HEK293 (cell line): ENCODE data around the gene HS6ST3.

Experiments
- CTCF ChIA-PET: fragments of 350-600 bp; formaldehyde crosslinking; extraction: SDS; loops from one replicate; lab custom pipeline; 2021; ENCODE audit warnings: antibody characterized with exemption; lab: Yijun Ruan, JAX
- POLR2A ChIA-PET: fragments of 300-600 bp; formaldehyde crosslinking; extraction: SDS; loops from one replicate; lab custom pipeline; 2020; ENCODE audit warnings: antibody characterized with exemption, inconsistent platforms; lab: Yijun Ruan, JAX
- H3K27ac ChIP-seq: fragments of 200-500 bp; sonication (Bioruptor generic); 2 replicates; pipeline ENCODE4 v1.5.1; 2014; ENCODE audit warnings: low read depth, low read length, control low read depth, inconsistent platforms; ENCODE audit errors: extremely low read depth
- H3K36me3 ChIP-seq, 2 experiments: fragments of 200-500 bp in 1 of 2; sonication (Bioruptor generic) in 1 of 2; 1 replicate in 1 of 2; 2 replicates in 1 of 2; pipeline ENCODE4 v1.5.1; 2014 to 2017; ENCODE audit warnings: inconsistent platforms in 2 of 2, low read length in 2 of 2; ENCODE audit not compliant: control insufficient read depth in 2 of 2, insufficient read depth in 1 of 2
- H3K4me1 ChIP-seq: fragments of 200-500 bp; sonication (Bioruptor generic); 2 replicates; pipeline ENCODE4 v1.5.1; 2014; ENCODE audit warnings: mild to moderate bottlenecking, low read length, inconsistent platforms; ENCODE audit not compliant: control insufficient read depth, insufficient read depth
- H3K4me3 ChIP-seq: 2 replicates; pipeline ENCODE4 v1.5.1; 2011; ENCODE audit warnings: low read depth, mild to moderate bottlenecking, control low read depth, low read length, moderate library complexity
- H3K9me3 ChIP-seq: fragments of 200-500 bp; sonication (Bioruptor generic); 2 replicates; pipeline ENCODE4 v1.5.1; 2014; ENCODE audit warnings: low read depth, low read length, inconsistent platforms; ENCODE audit not compliant: control insufficient read depth, insufficient read depth
- KLF10 ChIP-seq: fragments of 450-650 bp; IDR thresholded peaks from 2 replicates; pipeline ENCODE4 v1.5.1; 2018; ENCODE audit warnings: missing biosample characterization, mild to moderate bottlenecking, missing genetic modification characterization
- KLF7 ChIP-seq: fragments of 450-650 bp; formaldehyde crosslinking; IDR thresholded peaks from 2 replicates; pipeline ENCODE4 v1.5.1; 2016; ENCODE audit warnings: missing biosample characterization, missing genetic modification characterization, borderline replicate concordance
- MYNN ChIP-seq: fragments of 450-650 bp; formaldehyde crosslinking; IDR thresholded peaks from 2 replicates; pipeline ENCODE4 v1.5.1; 2016; ENCODE audit warnings: missing biosample characterization, missing genetic modification characterization, borderline replicate concordance
- REPIN1 ChIP-seq: fragments of 450-650 bp; formaldehyde crosslinking; IDR thresholded peaks from 2 replicates; pipeline ENCODE4 v1.5.1; 2017; ENCODE audit warnings: missing biosample characterization, missing genetic modification characterization, low read depth
- SETDB1 ChIP-seq: IDR thresholded peaks from one replicate; pipeline ENCODE4 v1.6.1; 2017; ENCODE audit warnings: mild to moderate bottlenecking, low read length, moderate library complexity, mixed read lengths; ENCODE audit not compliant: insufficient read length
- ZBTB17 ChIP-seq: fragments of 450-650 bp; formaldehyde crosslinking; IDR thresholded peaks from 2 replicates; pipeline ENCODE4 v1.5.1; 2016; ENCODE audit warnings: missing biosample characterization, missing genetic modification characterization
- ZBTB8A ChIP-seq: fragments of 450-650 bp; formaldehyde crosslinking; IDR thresholded peaks from 2 replicates; pipeline ENCODE4 v1.5.1; 2016; ENCODE audit warnings: missing biosample characterization, missing genetic modification characterization
- ZNF114 ChIP-seq: fragments of 450-650 bp; formaldehyde crosslinking; IDR thresholded peaks from 2 replicates; pipeline ENCODE4 v1.5.0; 2017; ENCODE audit warnings: missing biosample characterization, missing genetic modification characterization
- ZNF146 ChIP-seq: fragments of 450-650 bp; formaldehyde crosslinking; IDR thresholded peaks from 2 replicates; pipeline ENCODE4 v1.5.1; 2016; ENCODE audit warnings: missing biosample characterization, missing genetic modification characterization
- ZNF19 ChIP-seq: fragments of 450-650 bp; formaldehyde crosslinking; IDR thresholded peaks from 2 replicates; pipeline ENCODE4; 2016; ENCODE audit warnings: missing biosample characterization, missing genetic modification characterization, low read depth
- ZNF266 ChIP-seq: fragments of 450-650 bp; formaldehyde crosslinking; IDR thresholded peaks from 2 replicates; pipeline ENCODE4 v1.5.1; 2016; ENCODE audit warnings: missing biosample characterization, missing genetic modification characterization, low read depth
- ZNF501 ChIP-seq: fragments of 450-650 bp; formaldehyde crosslinking; IDR thresholded peaks from 2 replicates; pipeline ENCODE4 v1.5.1; 2016; ENCODE audit warnings: missing biosample characterization, missing genetic modification characterization
- ZNF555 ChIP-seq: fragments of 450-650 bp; formaldehyde crosslinking; conservative IDR thresholded peaks from 2 replicates; pipeline ENCODE4 v1.5.1; 2017; ENCODE audit warnings: missing biosample characterization, mild to moderate bottlenecking, missing genetic modification characterization, inconsistent platforms
- ZNF585B ChIP-seq: fragments of 450-650 bp; formaldehyde crosslinking; IDR thresholded peaks from 2 replicates; pipeline ENCODE4 v1.5.1; 2016; ENCODE audit warnings: missing biosample characterization, missing genetic modification characterization
- ZNF629 ChIP-seq: fragments of 450-650 bp; formaldehyde crosslinking; IDR thresholded peaks from 2 replicates; pipeline ENCODE4 v1.5.1; 2017; ENCODE audit warnings: missing biosample characterization, missing genetic modification characterization
- ZNF658 ChIP-seq: fragments of 450-650 bp; formaldehyde crosslinking; IDR thresholded peaks from 2 replicates; pipeline ENCODE4; 2016; ENCODE audit warnings: missing biosample characterization, missing genetic modification characterization
- ZNF660 ChIP-seq: fragments of 450-650 bp; IDR thresholded peaks from 2 replicates; pipeline ENCODE4 v1.5.1; 2018; ENCODE audit warnings: missing biosample characterization, mild to moderate bottlenecking, missing genetic modification characterization
- ZNF677 ChIP-seq: fragments of 450-650 bp; IDR thresholded peaks from 2 replicates; pipeline ENCODE4 v1.5.0; 2018; ENCODE audit warnings: missing biosample characterization, mild to moderate bottlenecking, missing genetic modification characterization, moderate library complexity
- ZNF701 ChIP-seq: fragments of 450-650 bp; formaldehyde crosslinking; IDR thresholded peaks from 2 replicates; pipeline ENCODE4 v1.5.1; 2016; ENCODE audit warnings: missing biosample characterization, missing genetic modification characterization
- TF ChIP-seq, protein P1 (sequence below): fragments of 450-650 bp; formaldehyde crosslinking; IDR thresholded peaks from 2 replicates; pipeline ENCODE4 v1.5.1; 2016; ENCODE audit warnings: missing biosample characterization, missing genetic modification characterization
- TF ChIP-seq, protein P2 (sequence below): sonication (generic); formaldehyde crosslinking; IDR thresholded peaks from 2 replicates; pipeline ENCODE4 v1.8.1; 2022; ENCODE audit warnings: mild to moderate bottlenecking, moderate library complexity, missing genetic modification reagents
- TF ChIP-seq, protein P3 (sequence below): fragments of 450-650 bp; formaldehyde crosslinking; IDR thresholded peaks from 2 replicates; pipeline ENCODE4 v1.5.1; 2017; ENCODE audit warnings: missing biosample characterization, missing genetic modification characterization
- TF ChIP-seq, protein P4 (sequence below): fragments of 450-650 bp; formaldehyde crosslinking; IDR thresholded peaks from 2 replicates; pipeline ENCODE4 v1.5.1; 2016; ENCODE audit warnings: missing biosample characterization, missing genetic modification characterization
- TF ChIP-seq, protein P5 (sequence below): fragments of 450-650 bp; formaldehyde crosslinking; IDR thresholded peaks from 2 replicates; pipeline ENCODE4 v1.5.1; 2016; ENCODE audit warnings: missing biosample characterization, missing genetic modification characterization
- TF ChIP-seq, protein P6 (sequence below): fragments of 450-650 bp; formaldehyde crosslinking; IDR thresholded peaks from 2 replicates; pipeline ENCODE4 v1.5.1; 2017; ENCODE audit warnings: missing biosample characterization, missing genetic modification characterization

HS6ST3 gene

GRCh38 chr13:96673825-96674224 is 583.9 kb downstream of the HS6ST3 start (continued):
- TF ChIP-seq, protein P1, sequence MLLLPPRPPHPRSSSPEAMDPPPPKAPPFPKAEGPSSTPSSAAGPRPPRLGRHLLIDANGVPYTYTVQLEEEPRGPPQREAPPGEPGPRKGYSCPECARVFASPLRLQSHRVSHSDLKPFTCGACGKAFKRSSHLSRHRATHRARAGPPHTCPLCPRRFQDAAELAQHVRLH (tag by site-specific recombination), result no peak
- no peak for TF ChIP-seq SETDB1
- no peak for TF ChIP-seq ZNF701

- Histone ChIP-seq H3K4me1 (peaks cover 2% of the 10 kb centered on the region; the same call in 1 of the 2 replicates), H3K36me3 (no peaks in the 10 kb centered on the region), H3K9me3 (no peaks in the 10 kb centered on the region), H3K27ac (no peak overlapping the region), H3K4me3 (no peak overlapping the region)
- CTCF ChIA-PET, result no interaction called here
- POLR2A ChIA-PET, result no interaction called here
- TF ChIP-seq ZNF555 (tag by site-specific recombination) (no peak), REPIN1 (tag by site-specific recombination) (no peak), ZNF658 (tag by site-specific recombination) (no peak), KLF10 (tag by site-specific recombination) (no peak), ZNF146 (tag by site-specific recombination) (no peak), MYNN (tag by site-specific recombination) (no peak), ZNF266 (no peak), ZNF501 (tag by site-specific recombination) (no peak), SETDB1 (no peak), ZNF660 (tag by site-specific recombination) (no peak), ZBTB17 (no peak), KLF7 (no peak), ZNF114 (tag by site-specific recombination) (no peak)
- TF ChIP-seq, protein P2, sequence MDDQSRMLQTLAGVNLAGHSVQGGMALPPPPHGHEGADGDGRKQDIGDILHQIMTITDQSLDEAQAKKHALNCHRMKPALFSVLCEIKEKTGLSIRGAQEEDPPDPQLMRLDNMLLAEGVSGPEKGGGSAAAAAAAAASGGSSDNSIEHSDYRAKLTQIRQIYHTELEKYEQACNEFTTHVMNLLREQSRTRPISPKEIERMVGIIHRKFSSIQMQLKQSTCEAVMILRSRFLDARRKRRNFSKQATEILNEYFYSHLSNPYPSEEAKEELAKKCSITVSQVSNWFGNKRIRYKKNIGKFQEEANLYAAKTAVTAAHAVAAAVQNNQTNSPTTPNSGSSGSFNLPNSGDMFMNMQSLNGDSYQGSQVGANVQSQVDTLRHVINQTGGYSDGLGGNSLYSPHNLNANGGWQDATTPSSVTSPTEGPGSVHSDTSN, result no peak
These were observed 587.1 kb downstream of the HS6ST3 start for GRCh38 chr13:96677029-96677428.

DNA sequence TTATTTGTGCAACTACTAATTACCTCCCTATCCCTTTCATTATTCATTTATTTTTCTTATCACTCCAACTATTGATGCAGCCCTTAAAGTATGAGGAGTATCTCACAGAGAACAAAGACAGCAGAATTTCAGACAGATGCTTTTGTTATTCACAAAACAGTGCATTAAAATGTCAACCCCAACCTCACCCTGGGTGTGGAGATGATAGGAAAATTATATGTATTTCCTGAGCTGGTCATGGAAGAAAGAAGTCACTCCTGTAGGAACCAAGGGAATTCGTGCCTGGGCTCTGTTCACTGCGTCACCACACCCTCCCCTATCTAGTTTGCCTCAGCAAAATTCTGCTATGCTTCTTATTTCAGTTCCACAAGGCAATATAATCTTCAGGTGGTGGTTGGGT is 588.9 kb downstream of the HS6ST3 start:
- Histone ChIP-seq H3K4me1 (peaks cover 2% of the 10 kb centered on the region; the same call in 1 of the 2 replicates), H3K27ac (no peak overlapping the region), H3K4me3 (no peak overlapping the region), H3K36me3 (no peaks in the 10 kb centered on the region), H3K9me3 (no peaks in the 10 kb centered on the region)
- ChIA-PET POLR2A (no interaction called here), CTCF (no interaction called here)
- TF ChIP-seq, protein P3, sequence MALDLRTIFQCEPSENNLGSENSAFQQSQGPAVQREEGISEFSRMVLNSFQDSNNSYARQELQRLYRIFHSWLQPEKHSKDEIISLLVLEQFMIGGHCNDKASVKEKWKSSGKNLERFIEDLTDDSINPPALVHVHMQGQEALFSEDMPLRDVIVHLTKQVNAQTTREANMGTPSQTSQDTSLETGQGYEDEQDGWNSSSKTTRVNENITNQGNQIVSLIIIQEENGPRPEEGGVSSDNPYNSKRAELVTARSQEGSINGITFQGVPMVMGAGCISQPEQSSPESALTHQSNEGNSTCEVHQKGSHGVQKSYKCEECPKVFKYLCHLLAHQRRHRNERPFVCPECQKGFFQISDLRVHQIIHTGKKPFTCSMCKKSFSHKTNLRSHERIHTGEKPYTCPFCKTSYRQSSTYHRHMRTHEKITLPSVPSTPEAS (tag by site-specific recombination), result no peak
- TF ChIP-seq, protein P4, sequence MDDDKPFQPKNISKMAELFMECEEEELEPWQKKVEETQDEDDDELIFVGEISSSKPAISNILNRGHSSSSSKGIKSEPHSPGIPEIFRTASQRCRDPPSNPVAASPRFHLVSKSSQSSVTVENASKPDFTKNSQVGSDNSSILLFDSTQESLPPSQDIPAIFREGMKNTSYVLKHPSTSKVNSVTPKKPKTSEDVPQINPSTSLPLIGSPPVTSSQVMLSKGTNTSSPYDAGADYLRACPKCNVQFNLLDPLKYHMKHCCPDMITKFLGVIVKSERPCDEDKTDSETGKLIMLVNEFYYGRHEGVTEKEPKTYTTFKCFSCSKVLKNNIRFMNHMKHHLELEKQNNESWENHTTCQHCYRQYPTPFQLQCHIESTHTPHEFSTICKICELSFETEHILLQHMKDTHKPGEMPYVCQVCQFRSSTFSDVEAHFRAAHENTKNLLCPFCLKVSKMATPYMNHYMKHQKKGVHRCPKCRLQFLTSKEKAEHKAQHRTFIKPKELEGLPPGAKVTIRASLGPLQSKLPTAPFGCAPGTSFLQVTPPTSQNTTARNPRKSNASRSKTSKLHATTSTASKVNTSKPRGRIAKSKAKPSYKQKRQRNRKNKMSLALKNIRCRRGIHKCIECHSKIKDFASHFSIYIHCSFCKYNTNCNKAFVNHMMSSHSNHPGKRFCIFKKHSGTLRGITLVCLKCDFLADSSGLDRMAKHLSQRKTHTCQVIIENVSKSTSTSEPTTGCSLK (tag by site-specific recombination), result no peak
- TF ChIP-seq ZNF585B (no peak), ZNF19 (tag by site-specific recombination) (no peak), ZNF677 (tag by site-specific recombination) (no peak), ZBTB8A (tag by site-specific recombination) (no peak), ZNF629 (no peak)
- TF ChIP-seq, protein P5, sequence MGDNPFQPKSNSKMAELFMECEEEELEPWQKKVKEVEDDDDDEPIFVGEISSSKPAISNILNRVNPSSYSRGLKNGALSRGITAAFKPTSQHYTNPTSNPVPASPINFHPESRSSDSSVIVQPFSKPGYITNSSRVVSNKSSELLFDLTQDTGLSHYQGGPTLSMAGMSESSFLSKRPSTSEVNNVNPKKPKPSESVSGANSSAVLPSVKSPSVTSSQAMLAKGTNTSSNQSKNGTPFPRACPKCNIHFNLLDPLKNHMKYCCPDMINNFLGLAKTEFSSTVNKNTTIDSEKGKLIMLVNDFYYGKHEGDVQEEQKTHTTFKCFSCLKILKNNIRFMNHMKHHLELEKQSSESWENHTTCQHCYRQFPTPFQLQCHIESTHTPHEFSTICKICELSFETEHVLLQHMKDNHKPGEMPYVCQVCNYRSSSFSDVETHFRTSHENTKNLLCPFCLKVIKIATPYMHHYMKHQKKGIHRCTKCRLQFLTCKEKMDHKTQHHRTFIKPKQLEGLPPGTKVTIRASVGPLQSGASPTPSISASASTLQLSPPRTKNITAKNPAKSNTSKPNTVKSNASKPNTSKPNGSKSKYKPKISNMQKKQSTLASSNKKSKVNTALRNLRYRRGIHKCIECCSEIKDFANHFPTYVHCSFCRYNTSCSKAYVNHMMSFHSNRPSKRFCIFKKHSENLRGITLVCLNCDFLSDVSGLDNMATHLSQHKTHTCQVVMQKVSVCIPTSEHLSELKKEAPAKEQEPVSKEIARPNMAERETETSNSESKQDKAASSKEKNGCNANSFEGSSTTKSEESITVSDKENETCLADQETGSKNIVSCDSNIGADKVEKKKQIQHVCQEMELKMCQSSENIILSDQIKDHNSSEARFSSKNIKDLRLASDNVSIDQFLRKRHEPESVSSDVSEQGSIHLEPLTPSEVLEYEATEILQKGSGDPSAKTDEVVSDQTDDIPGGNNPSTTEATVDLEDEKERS (tag by site-specific recombination), result no peak
- TF ChIP-seq, protein P6, sequence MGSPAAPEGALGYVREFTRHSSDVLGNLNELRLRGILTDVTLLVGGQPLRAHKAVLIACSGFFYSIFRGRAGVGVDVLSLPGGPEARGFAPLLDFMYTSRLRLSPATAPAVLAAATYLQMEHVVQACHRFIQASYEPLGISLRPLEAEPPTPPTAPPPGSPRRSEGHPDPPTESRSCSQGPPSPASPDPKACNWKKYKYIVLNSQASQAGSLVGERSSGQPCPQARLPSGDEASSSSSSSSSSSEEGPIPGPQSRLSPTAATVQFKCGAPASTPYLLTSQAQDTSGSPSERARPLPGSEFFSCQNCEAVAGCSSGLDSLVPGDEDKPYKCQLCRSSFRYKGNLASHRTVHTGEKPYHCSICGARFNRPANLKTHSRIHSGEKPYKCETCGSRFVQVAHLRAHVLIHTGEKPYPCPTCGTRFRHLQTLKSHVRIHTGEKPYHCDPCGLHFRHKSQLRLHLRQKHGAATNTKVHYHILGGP (tag by site-specific recombination), result no peak
